SK-N-DZ (cell line): ENCODE measurements around the gene DOCK4.
"Not testable (repeated sequence)": the region's sequence is repeated elsewhere in the genome, so short reads cannot be mapped to it uniquely, and the experiment has no call there.

Source experiments
- DNase-seq: peaks from one replicate; pipeline ENCODE4 v3.0.0-alpha.2; 2015; ENCODE audit warnings: low spot score

DOCK4 gene

DNA sequence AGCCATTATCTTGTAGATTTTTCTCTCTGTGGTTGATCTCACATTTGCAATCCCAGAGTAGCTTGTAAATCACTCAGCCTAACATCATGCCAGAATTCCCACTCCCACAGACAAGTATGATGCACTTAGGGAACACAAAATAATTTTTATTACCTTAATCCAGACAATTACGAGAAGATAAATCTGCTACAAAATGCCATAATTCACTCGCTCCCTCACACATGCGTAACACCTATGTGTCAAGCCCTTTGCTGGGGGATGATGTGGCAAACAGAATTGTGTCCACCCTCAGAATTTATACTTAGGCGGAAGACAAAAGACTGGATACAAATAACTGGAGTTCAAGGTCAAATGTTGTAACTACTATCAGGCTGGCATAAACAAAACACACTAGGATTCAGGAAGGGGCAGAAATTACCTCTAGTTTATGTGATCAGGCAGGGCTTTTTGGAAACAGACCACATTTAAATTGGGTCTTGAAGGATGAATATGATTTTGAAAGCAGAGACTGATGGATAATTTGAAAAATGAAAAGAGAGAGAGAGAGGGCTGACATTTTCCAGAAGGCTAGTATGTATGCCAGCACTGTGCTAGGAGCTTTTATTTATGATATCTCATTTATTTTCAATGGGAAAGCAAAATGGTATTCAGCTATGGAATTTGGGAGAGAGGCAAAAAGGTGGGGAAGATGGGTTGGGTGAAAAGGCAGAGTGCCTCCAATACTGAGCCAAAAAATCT, 69.8 kb downstream of the DOCK4 start:
- peak; percentile 64 for DNase-seq

- DNase-seq, result no peak
Observed at GRCh38 chr7:112135815-112136214, 70.4 kb downstream of the DOCK4 start.

GRCh38 chr7:112134039-112134438, 72.2 kb downstream of the DOCK4 start:
- no peak for DNase-seq

- no peak for DNase-seq
Observed at GRCh38 chr7:112133328-112133727, 72.9 kb downstream of the DOCK4 start.

- peak; percentile 43 for DNase-seq
Observed at GRCh38 chr7:112132051-112132694, 74.0 kb downstream of the DOCK4 start.

DNA sequence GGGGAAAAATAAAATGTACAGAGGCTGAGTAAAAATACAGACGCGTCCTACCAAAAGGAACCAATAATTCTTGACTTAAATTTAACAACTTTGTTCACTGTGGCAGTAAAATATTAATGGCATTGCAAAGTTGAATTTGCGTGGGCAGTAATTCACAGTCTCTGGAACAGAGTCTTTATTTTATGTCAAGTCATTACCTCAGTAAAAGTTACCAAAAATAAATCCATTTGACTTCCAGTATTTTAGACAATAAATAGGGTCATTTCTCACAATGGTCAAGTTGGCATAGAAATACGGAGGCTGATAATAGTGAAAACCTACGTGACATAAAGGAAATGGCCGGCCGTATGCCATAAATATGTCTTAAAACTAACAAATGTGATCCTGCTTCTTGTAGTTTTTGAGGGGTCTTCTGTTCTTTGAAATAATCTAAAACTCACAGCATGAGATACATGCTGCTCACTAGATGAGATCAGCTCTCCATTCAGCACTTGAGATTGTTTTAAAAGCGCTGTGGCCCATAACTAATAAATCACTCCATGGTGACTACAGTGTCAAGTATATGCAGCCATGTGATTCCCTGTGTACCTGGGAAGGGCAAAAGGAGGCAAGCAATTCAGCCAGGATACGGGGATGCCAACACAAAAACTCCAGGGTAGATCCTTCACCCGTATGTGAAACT, 75.3 kb downstream of the DOCK4 start:
- no peak for DNase-seq

DNA sequence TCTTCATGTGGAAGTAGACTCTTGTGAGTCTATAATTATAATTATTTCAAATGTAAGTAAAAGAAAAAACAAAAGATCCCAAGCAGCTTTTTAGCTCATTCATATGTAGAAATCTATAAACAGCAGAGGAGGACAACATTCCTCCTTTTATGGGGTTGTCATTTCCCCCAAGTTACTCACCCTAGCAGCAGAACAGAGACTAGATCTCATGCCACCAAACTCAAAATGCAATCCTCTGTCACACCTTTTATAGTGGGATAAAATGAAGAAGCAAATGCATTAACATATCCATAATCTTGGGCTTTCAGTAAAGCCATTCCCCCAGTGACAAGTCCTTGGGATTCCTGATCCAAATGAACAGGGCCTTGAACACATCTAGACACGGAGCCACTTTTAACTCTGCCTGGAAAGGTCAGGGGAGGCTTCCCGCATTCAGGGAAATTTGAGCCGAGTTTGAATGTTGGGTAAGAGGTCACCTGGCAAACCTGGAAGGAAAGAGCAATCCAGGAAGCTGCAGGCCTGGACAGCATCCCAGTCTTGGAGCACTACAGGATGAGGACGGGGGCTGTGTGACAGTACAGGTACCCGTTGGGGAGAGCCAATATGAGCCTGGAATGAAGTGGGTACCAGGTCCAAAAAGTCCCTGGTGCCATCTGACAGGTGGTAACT, 76.4 kb downstream of the DOCK4 start:
- no peak for DNase-seq

GRCh38 chr7:112128461-112129425, 77.5 kb downstream of the DOCK4 start:
- DNase-seq, result peak; percentile 36

DNA sequence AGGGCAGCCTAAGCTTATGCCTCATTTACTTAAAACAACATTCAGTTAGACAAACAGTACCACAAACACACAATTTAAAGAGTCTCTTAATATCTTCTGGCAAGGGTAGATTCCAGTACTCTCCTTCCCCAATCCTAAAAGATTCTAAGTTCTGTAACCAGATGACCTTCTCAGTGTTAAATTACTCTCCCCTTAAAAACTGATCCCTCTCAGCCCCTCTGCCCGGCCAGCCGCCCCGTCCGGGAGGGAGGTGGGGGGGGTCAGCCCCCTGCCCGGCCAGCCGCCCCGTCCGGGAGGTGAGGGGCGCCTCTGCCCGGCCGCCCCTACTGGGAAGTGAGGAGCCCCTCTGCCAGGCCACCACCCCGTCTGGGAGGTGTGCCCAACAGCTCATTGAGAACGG, 78.2 kb downstream of the DOCK4 start:
- DNase-seq, result not testable (repeated sequence)

DNA sequence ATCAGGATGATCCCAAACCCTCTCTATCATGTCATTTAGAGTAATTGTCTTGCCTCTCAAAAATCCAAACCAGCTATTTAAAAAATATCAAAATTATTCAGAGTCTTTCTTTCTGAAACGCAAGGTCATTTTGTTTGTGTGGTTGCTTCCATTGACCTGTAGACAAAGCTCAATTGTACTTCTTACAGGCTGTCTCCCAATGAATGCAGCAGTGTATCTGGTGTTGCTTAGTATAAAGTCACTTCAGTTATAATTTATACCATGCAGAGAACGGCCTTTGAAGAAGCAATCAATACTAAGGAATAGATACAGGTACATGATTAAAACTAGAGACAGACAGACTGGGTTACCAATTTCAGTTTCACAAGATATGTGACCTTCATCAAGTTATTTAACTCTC, 80.9 kb downstream of the DOCK4 start:
- no peak for DNase-seq

GRCh38 chr7:112124061-112124766, 82.0 kb downstream of the DOCK4 start:
- DNase-seq, result no peak

DNA sequence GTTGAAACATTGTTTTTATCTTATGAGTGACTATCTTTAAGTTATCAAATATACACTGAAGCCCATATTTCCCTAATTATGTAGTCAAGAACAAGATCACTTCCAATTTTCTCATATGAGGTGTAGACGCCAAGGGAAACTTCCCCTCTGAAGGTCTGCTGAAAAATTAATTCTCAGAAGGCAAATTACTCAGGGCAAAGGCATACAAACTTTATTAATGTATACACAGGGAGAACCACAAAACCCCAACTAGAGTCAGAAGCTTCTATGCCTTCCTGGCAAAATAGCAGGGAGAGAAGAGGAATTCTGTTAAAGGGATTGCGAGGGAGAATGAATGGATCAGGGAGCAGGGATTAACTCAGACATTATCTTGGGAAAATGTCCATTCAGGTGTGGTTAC, 83.4 kb downstream of the DOCK4 start:
- no peak for DNase-seq

DNA sequence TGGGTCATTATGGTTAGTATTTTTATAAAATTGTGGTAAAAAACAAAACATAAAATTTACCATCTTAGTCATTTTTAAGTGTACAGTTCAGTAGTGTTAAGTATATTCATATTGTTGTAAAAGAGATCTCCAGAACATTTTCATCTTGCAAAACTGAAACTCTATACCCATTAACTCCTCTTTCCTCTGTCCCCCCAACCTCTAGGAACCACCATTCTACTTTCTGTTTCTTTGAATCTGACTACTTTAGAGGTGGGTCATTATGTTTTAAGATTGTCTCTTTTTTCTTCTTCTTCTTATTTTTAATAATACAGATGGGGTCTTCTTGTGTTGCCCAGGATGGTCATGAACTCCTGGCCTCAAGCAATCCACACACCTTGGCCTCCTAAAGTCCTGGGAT, 84.1 kb downstream of the DOCK4 start:
- DNase-seq, result no peak

DNA sequence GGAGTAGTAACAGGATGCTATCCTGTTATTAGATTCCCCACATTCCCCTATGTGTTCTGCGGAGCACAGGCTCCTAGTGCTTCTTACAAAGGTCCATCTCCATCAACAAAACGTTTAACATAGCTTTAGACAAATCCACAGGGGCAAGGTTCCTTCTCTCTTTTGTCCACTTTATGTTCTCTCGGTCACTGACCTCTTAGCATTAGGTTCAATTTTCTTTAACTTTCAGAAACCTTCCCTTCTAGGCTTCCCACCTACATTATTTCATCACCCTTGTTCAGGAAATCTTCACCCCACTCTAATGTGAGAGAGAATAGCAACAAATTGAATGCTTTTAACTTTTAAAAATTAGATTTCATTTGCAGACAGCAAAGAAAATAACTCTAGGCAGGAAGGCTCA, 84.9 kb downstream of the DOCK4 start:
- no peak for DNase-seq

GRCh38 chr7:112120696-112121217, 85.4 kb downstream of the DOCK4 start:
- DNase-seq, result no peak

DNA sequence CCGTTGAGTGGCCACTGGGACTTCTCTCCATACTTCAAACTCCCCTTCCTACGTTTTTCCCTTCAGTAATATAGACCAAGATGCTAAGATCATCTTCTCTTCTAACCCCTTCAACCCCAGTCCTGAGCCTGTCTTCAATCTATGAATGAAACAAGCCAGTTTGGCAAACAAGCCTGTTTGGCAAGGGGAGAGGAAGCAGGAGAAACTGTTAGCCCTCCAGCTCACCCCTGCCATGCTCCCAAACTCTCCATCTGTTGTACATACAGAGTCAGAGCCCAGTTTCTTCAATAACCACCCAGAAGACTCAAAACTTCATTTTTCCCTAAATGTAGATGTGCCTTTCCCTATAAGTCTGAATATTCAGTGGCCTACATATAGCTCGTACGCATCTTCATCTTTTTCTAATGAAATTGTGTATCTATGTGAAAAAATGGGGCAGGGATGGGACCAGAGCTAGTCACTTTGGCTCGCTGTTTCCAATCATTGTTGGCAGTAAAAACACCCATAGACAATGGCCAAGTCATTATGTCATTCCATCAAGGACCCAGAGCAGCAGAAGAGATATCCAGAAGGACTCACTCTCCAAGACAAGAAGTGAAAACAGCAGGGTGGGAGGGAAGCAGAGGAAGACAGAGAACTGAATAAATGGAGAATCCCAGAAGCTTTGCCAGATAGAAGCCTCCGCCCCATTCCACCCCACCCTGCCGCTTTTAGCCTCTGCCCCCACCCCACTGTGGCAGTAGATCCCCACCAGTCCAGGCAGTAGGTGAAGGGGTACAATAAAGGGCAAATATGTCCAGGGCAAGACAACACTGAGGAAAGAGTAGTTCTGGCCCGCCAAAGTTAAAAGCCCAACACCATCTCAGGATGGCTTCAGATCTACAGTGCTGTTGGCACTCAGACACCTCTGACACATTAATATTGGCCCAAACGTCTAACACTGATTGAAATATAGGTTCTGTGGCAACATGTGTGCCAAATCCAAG, 87.3 kb downstream of the DOCK4 start:
- no peak for DNase-seq

GRCh38 chr7:112116894-112117293, 89.3 kb downstream of the DOCK4 start:
- no peak for DNase-seq

DNA sequence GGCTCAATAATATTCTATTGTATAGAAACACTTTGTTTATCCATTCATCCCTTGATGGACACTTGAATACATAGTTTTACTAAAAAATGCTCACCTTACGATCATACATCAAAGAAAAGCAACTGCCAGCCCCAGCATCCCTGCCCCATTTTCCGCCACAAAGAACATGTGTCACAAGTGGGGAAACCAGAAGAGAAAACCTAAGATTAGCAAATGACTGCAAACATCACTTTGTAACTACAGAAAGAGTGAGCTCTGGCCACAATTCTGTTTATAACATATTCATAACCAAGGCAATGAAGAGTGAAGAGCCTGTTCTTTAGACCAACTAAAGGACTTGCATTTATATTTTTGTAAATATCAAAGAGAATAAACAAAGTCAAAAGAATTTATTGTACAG, 89.8 kb downstream of the DOCK4 start:
- no peak for DNase-seq

- no peak for DNase-seq
Observed at GRCh38 chr7:112115880-112116279, 90.3 kb downstream of the DOCK4 start.
